Measurements from ENCODE around the gene GYG1.

Gene GYG1

DNA sequence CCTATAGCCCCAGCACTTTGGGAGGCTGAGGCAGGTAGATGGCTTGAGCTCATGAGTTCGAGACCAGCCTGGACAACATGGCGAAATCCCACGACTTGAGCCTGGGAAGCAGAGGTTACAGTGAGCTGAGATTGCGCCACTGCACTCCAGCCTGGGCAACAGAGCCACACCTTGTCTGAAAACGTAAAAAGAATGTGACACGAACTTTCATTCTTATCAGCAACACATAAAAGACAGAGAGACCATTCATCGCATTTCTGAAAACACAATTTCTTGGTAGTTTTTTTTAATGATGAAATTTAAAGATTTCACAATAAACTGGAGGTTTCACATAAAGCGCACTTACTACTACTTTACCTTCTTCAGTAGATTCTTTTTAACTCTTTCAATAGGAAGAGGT lies 76.5 kb downstream of the GYG1 start:
- H3K27ac ChIP-seq = no peak overlapping the region
- TF ChIP-seq, protein P1, sequence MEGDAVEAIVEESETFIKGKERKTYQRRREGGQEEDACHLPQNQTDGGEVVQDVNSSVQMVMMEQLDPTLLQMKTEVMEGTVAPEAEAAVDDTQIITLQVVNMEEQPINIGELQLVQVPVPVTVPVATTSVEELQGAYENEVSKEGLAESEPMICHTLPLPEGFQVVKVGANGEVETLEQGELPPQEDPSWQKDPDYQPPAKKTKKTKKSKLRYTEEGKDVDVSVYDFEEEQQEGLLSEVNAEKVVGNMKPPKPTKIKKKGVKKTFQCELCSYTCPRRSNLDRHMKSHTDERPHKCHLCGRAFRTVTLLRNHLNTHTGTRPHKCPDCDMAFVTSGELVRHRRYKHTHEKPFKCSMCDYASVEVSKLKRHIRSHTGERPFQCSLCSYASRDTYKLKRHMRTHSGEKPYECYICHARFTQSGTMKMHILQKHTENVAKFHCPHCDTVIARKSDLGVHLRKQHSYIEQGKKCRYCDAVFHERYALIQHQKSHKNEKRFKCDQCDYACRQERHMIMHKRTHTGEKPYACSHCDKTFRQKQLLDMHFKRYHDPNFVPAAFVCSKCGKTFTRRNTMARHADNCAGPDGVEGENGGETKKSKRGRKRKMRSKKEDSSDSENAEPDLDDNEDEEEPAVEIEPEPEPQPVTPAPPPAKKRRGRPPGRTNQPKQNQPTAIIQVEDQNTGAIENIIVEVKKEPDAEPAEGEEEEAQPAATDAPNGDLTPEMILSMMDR (IDR thresholded peaks at IDR 0.05) = no peak
- TF ChIP-seq ZFX (IDR thresholded peaks at IDR 0.05; ENCODE audit: borderline replicate concordance) = no peak

All from 22Rv1 (cell line).